ENCODE data around the gene CCDC167. TPM values are rescaled to one million over a fixed set of nuclear protein-coding genes. Genes with fewer than 3 reads are reported as not detected.

CCDC167 gene
- total and polyA plus RNA-seq, 10 of the 15 experiments (the other 5 are each of a cell fraction or from before 2014, with no cell fraction given) = 74.9 to 380 (median 137) TPM

DNA sequence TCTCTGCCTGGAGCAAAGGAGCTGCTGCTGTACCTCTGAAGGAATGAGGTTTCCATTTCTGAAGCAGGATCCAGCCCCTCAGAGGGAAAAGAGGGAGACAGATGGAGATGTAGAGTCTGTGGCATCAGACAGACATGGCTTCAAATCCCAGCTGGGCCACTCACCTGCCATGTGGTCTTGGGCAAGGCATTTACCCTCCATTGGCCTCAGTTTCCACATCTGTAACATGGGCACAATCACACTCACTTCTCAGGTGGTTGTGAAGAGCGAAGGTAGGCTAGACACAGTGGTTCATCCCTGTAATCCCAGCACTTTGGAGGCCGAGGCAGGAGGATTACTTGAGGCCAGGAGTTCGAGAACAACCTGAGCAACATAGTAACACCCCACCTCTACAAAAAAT is 32.4 kb upstream of the CCDC167 start (continued):
- TF ChIP-seq, protein P1, sequence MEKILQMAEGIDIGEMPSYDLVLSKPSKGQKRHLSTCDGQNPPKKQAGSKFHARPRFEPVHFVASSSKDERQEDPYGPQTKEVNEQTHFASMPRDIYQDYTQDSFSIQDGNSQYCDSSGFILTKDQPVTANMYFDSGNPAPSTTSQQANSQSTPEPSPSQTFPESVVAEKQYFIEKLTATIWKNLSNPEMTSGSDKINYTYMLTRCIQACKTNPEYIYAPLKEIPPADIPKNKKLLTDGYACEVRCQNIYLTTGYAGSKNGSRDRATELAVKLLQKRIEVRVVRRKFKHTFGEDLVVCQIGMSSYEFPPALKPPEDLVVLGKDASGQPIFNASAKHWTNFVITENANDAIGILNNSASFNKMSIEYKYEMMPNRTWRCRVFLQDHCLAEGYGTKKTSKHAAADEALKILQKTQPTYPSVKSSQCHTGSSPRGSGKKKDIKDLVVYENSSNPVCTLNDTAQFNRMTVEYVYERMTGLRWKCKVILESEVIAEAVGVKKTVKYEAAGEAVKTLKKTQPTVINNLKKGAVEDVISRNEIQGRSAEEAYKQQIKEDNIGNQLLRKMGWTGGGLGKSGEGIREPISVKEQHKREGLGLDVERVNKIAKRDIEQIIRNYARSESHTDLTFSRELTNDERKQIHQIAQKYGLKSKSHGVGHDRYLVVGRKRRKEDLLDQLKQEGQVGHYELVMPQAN (conservative IDR thresholded peaks at IDR 0.05) = no peak
- TF ChIP-seq NFYA (IDR thresholded peaks at IDR 0.05; ENCODE audit: borderline replicate concordance, low read depth, low read length) = no peak
- no peak for TF ChIP-seq SIX5 (IDR thresholded peaks at IDR 0.05; ENCODE audit: low read depth, low read length, severe bottlenecking)
- no peak for TF ChIP-seq BCL3 (IDR thresholded peaks at IDR 0.05; ENCODE audit: borderline replicate concordance, insufficient read depth, low read depth, low read length, poor library complexity, severe bottlenecking)
- TF ChIP-seq TCF3 (IDR thresholded peaks at IDR 0.05; ENCODE audit: borderline replicate concordance, insufficient read depth, low read depth, low read length) = no peak
- TF ChIP-seq SMARCA5 (IDR thresholded peaks at IDR 0.05) = no peak
- no peak for TF ChIP-seq TCF7 (IDR thresholded peaks at IDR 0.05; ENCODE audit: borderline replicate concordance)
- no peak for TF ChIP-seq PBX3 (IDR thresholded peaks at IDR 0.05; ENCODE audit: insufficient replicate concordance, low read depth, low read length)
- TF ChIP-seq, protein P2, sequence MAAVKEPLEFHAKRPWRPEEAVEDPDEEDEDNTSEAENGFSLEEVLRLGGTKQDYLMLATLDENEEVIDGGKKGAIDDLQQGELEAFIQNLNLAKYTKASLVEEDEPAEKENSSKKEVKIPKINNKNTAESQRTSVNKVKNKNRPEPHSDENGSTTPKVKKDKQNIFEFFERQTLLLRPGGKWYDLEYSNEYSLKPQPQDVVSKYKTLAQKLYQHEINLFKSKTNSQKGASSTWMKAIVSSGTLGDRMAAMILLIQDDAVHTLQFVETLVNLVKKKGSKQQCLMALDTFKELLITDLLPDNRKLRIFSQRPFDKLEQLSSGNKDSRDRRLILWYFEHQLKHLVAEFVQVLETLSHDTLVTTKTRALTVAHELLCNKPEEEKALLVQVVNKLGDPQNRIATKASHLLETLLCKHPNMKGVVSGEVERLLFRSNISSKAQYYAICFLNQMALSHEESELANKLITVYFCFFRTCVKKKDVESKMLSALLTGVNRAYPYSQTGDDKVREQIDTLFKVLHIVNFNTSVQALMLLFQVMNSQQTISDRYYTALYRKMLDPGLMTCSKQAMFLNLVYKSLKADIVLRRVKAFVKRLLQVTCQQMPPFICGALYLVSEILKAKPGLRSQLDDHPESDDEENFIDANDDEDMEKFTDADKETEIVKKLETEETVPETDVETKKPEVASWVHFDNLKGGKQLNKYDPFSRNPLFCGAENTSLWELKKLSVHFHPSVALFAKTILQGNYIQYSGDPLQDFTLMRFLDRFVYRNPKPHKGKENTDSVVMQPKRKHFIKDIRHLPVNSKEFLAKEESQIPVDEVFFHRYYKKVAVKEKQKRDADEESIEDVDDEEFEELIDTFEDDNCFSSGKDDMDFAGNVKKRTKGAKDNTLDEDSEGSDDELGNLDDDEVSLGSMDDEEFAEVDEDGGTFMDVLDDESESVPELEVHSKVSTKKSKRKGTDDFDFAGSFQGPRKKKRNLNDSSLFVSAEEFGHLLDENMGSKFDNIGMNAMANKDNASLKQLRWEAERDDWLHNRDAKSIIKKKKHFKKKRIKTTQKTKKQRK (IDR thresholded peaks at IDR 0.05; ENCODE audit: low read depth, low read length) = no peak
- no peak for TF ChIP-seq POLR2AphosphoS5 (IDR thresholded peaks at IDR 0.05; ENCODE audit: low read length)
- no peak for TF ChIP-seq CUX1 (IDR thresholded peaks at IDR 0.05; ENCODE audit: insufficient replicate concordance, low read depth, low read length)
